ENCODE results near the gene SLC2A3.
A peak's percentile ranks its signal among the peaks of the same experiment; 100 is the strongest.
"Not testable (repeated sequence)": the region's sequence is repeated elsewhere in the genome, so short reads cannot be mapped to it uniquely, and the experiment has no call there.

Gene SLC2A3

GRCh38 chr12:7951671-7952070 is 15.7 kb upstream of the SLC2A3 start:
- DNase-seq (ENCODE audit: low read depth in 2 of 2), result no peak

GRCh38 chr12:7950230-7950943 is 14.4 kb upstream of the SLC2A3 start:
- DNase-seq (ENCODE audit: low read depth in 2 of 2), result not testable (repeated sequence)

GRCh38 chr12:7948589-7949260 is 12.7 kb upstream of the SLC2A3 start:
- no peak for DNase-seq (ENCODE audit: low read depth in 2 of 2)

GRCh38 chr12:7947011-7947410 is 11.0 kb upstream of the SLC2A3 start:
- DNase-seq (ENCODE audit: low read depth in 2 of 2), result no peak

- DNase-seq (ENCODE audit: low read depth in 2 of 2), result not testable (repeated sequence)
Observed at GRCh38 chr12:7944760-7945159, 8.8 kb upstream of the SLC2A3 start.

GRCh38 chr12:7940906-7941305 is 4.9 kb upstream of the SLC2A3 start:
- DNase-seq (ENCODE audit: low read depth in 2 of 2), result no peak

- no peak for DNase-seq (ENCODE audit: low read depth in 2 of 2)
Observed at GRCh38 chr12:7937833-7938506, 2.0 kb upstream of the SLC2A3 start.

GRCh38 chr12:7934889-7935492 is 996 bp downstream of the SLC2A3 start:
- no peak for DNase-seq (ENCODE audit: low read depth in 2 of 2)

- no peak for DNase-seq (ENCODE audit: low read depth in 2 of 2)
Observed at GRCh38 chr12:7934091-7934888, 1.7 kb downstream of the SLC2A3 start.

GRCh38 chr12:7933255-7933726 is 2.7 kb downstream of the SLC2A3 start:
- peak; percentile 55 to 83 for DNase-seq (ENCODE audit: low read depth in 2 of 2)

GRCh38 chr12:7932599-7933240 is 3.3 kb downstream of the SLC2A3 start:
- DNase-seq (ENCODE audit: low read depth in 2 of 2), result not testable (repeated sequence)

- no peak for DNase-seq (ENCODE audit: low read depth in 2 of 2)
Observed at GRCh38 chr12:7929083-7929792, 6.7 kb downstream of the SLC2A3 start.

- no peak for DNase-seq (ENCODE audit: low read depth in 2 of 2)
Observed at GRCh38 chr12:7927470-7927869, 8.5 kb downstream of the SLC2A3 start.

GRCh38 chr12:7926068-7926666 is 9.8 kb downstream of the SLC2A3 start:
- not testable (repeated sequence) for DNase-seq (ENCODE audit: low read depth in 2 of 2)

GRCh38 chr12:7923241-7924236 is 12.4 kb downstream of the SLC2A3 start:
- no peak for DNase-seq (ENCODE audit: low read depth in 2 of 2)

- DNase-seq (ENCODE audit: low read depth in 2 of 2), result not testable (repeated sequence)
Observed at GRCh38 chr12:7921181-7921580, 14.8 kb downstream of the SLC2A3 start.

- DNase-seq (ENCODE audit: low read depth in 2 of 2), result not testable (repeated sequence)
Observed at GRCh38 chr12:7918268-7918590, 17.8 kb downstream of the SLC2A3 start.

- no peak for DNase-seq (ENCODE audit: low read depth in 2 of 2)
Observed at GRCh38 chr12:7917392-7918267, 18.4 kb downstream of the SLC2A3 start.
